ENCODE data around the gene GPR108. TPM values are rescaled to one million over a fixed set of nuclear protein-coding genes. Genes with fewer than 3 reads are reported as not detected.
A peak's percentile ranks its signal among the peaks of the same experiment; 100 is the strongest.

The GPR108 gene
- total RNA-seq, 3 donors from 2014 or later (not counting 1 experiment from before 2014, with no cell fraction given), result 66.1 to 78.0 (median 76.9) TPM

DNA sequence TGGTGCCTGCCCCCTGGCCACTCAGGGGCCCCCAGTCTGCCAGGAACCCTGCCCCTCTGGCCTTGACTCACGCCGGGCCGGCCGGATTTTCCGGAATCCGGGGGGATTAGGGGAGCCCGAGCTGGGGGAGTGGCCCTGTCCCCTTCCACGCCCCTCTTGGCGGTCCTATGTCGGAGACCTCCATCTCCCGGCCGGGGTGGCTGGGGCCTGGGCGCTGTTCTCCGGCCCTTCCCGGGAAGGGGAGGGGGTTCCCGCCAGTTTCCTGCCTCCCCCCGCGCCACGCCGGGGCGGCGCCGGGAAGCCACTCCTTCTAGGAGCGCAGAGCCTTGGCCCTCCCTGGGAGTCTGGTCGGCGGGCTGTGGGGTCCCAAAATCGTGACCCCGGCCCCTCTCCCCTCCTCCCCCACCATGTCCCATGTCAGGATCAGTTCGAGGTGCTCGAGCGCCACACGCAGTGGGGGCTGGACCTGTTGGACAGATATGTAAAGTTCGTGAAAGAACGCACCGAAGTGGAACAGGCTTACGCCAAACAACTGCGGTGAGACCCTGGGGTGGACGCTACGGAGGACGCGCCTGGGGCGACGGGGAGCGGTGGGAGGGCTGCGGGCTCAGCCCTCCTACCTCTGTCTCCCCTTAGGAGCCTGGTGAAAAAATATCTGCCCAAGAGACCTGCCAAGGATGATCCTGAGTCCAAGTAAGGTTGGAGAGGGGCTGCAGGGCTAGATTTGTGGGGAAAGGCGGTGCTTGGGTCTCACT lies 3.4 kb upstream of the GPR108 start:
- peak overlapping the region; percentile 8 to 98 for H3K27ac Mint-ChIP-seq
- Histone ChIP-seq H3K4me3 (ENCODE audit: low read length) (peak overlapping the region; percentile 54), H3K4me1 (ENCODE audit: control insufficient read depth, insufficient read depth, low read length) (peaks cover 48% of the 10 kb centered on the region), H3K27me3 (ENCODE audit: control insufficient read depth, insufficient read depth, low read length) (no peaks in the 10 kb centered on the region), H3K27ac (ENCODE audit: low read length) (no peak overlapping the region), H3K9me3 (ENCODE audit: control insufficient read depth, insufficient read depth, low read length) (no peaks in the 10 kb centered on the region), H3K36me3 (ENCODE audit: control insufficient read depth, insufficient read depth, low read length) (no peaks in the 10 kb centered on the region)
- peak overlapping the region; percentile 17 for H3K4me3 Mint-ChIP-seq
- peak in 1 of 2 donors; percentile 41 for DNase-seq
- TF ChIP-seq, protein P1, sequence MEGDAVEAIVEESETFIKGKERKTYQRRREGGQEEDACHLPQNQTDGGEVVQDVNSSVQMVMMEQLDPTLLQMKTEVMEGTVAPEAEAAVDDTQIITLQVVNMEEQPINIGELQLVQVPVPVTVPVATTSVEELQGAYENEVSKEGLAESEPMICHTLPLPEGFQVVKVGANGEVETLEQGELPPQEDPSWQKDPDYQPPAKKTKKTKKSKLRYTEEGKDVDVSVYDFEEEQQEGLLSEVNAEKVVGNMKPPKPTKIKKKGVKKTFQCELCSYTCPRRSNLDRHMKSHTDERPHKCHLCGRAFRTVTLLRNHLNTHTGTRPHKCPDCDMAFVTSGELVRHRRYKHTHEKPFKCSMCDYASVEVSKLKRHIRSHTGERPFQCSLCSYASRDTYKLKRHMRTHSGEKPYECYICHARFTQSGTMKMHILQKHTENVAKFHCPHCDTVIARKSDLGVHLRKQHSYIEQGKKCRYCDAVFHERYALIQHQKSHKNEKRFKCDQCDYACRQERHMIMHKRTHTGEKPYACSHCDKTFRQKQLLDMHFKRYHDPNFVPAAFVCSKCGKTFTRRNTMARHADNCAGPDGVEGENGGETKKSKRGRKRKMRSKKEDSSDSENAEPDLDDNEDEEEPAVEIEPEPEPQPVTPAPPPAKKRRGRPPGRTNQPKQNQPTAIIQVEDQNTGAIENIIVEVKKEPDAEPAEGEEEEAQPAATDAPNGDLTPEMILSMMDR (IDR thresholded peaks at IDR 0.05), result no peak
- peaks cover 29 to 41% of the 10 kb centered on the region in 2 donors for H3K4me1 Mint-ChIP-seq
- H3K36me3 Mint-ChIP-seq, result no peaks in the 10 kb centered on the region
- no peak for ATAC-seq
- WGBS (ENCODE audit: insufficient coverage), result 3% methylated on average over 45 of the region's 46 CpGs
- intact Hi-C loops (cut with micrococcal nuclease), result no loop called here
- no peaks in the 10 kb centered on the region for H3K9me3 Mint-ChIP-seq
- no peaks in the 10 kb centered on the region for H3K27me3 Mint-ChIP-seq (ENCODE audit: low read depth in 2 of 2)

DNA sequence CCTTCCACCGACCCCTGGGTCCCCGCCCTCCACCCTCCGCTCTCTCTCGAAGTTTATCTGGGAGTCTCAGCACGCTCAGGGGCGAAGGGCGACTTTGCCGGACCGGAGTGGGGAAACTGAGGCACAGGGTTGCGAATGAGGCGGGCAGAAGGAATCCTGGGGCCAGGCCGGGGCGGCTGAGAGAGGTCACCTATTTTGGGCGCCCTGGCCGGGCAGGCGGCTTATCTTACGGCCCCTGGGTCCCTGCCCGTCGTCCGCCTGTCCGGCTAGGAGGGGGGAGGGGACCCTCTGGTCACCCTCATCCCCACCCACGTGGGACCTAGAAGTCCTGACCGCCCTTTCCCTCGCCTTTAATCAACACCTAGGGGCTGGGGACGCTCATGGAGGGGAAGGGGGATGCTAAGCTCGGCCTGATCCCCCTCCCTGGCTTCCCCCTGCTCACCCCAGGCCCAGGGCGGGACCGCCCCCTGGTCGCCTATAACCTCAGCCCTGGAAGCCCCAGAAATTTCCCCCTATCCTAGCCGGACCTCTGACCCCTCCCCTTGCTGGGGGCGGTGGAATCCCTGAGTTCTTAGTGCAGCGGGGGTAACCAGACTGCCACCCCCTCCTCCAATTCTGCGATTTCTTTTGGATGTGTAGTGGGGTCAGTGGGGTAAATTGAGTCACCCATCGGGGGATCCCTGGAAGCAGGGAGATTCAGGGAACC lies 2.7 kb upstream of the GPR108 start:
- intact Hi-C loops (cut with micrococcal nuclease), result loop anchor here (5.0 kb wide), 1 partner anchor 223 kb away; no protein-coding TSS in a partner anchor
- H3K4me1 Mint-ChIP-seq, result peaks cover 29 to 41% of the 10 kb centered on the region in 2 donors
- Histone ChIP-seq H3K4me1 (ENCODE audit: control insufficient read depth, insufficient read depth, low read length) (peaks cover 53% of the 10 kb centered on the region), H3K36me3 (ENCODE audit: control insufficient read depth, insufficient read depth, low read length) (peaks cover 2% of the 10 kb centered on the region), H3K9me3 (ENCODE audit: control insufficient read depth, insufficient read depth, low read length) (no peaks in the 10 kb centered on the region), H3K27ac (ENCODE audit: low read length) (no peak overlapping the region), H3K27me3 (ENCODE audit: control insufficient read depth, insufficient read depth, low read length) (no peaks in the 10 kb centered on the region), H3K4me3 (ENCODE audit: low read length) (peak overlapping the region; percentile 54)
- no peaks in the 10 kb centered on the region for H3K27me3 Mint-ChIP-seq (ENCODE audit: low read depth in 2 of 2)
- H3K4me3 Mint-ChIP-seq, result peak overlapping the region; percentile 50
- ATAC-seq (no peak), DNase-seq (no peak)
- under 1% methylated on average over 27 of the region's 34 CpGs for WGBS (ENCODE audit: insufficient coverage)
- no peaks in the 10 kb centered on the region for H3K9me3 Mint-ChIP-seq
- TF ChIP-seq, protein P1 (IDR thresholded peaks at IDR 0.05), result no peak
- peak overlapping the region in 1 of 2 donors; percentile 98 for H3K27ac Mint-ChIP-seq
- H3K36me3 Mint-ChIP-seq, result no peaks in the 10 kb centered on the region

DNA sequence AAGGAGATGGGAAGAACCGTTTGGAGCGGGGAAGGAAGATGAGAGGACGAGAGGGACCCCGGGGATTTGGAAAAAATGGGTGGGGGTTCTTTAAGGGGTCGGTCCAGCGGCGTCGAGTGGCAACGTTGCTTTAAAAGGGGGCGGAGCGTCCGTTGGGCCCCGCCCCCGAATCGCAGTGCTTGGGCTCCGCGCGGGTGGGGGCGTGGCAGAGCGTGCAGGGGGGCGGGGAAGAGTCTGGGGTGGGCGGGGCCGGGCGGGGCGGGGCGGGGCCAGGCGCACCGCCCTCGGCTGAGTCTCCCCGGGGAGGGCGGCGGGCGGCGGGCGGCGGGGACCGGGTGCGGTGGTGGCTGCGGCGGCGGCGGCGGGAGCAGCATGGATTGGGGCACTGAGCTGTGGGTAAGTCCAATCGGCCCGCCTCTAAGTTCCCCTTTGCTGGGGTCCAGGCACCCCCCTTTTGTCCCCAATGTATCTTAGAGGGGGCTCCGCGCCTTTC lies 2.1 kb upstream of the GPR108 start, which contains the start of gene TRIP10:
TRIP10 (plus strand) TSS at position 291 of the 493 bp plus-strand sequence; CDS start at position 373, 82 bp downstream.
- under 1% methylated on average over 47 of the region's 47 CpGs for WGBS (ENCODE audit: insufficient coverage)
- TF ChIP-seq, protein P1 (IDR thresholded peaks at IDR 0.05), result no peak
- H3K27me3 Mint-ChIP-seq (ENCODE audit: low read depth in 2 of 2), result no peaks in the 10 kb centered on the region
- H3K4me3 Mint-ChIP-seq, result peak within 1 kb of the TSS; percentile 96
- H3K27me3 ChIP-seq (ENCODE audit: control insufficient read depth, insufficient read depth, low read length), result no peaks in the 10 kb centered on the region
- peak within 1 kb of the TSS; percentile 66 for H3K27ac ChIP-seq (ENCODE audit: low read length)
- intact Hi-C loops (cut with micrococcal nuclease), result loop anchor here (5.0 kb wide), 1 partner anchor 222 kb away; no protein-coding TSS in a partner anchor
- H3K36me3 ChIP-seq (ENCODE audit: control insufficient read depth, insufficient read depth, low read length), result peaks cover 2% of the 10 kb centered on the region
- H3K36me3 Mint-ChIP-seq, result no peaks in the 10 kb centered on the region
- ATAC-seq (peak; percentile 16 to 47 (median 17)), DNase-seq (peak; percentile 78 to 91)
- no peaks in the 10 kb centered on the region for H3K9me3 Mint-ChIP-seq
- H3K4me1 ChIP-seq (ENCODE audit: control insufficient read depth, insufficient read depth, low read length), result peaks cover 53% of the 10 kb centered on the region
- peak within 1 kb of the TSS; percentile 54 for H3K4me3 ChIP-seq (ENCODE audit: low read length)
- H3K4me1 Mint-ChIP-seq, result peaks cover 29 to 41% of the 10 kb centered on the region in 2 donors
- H3K27ac Mint-ChIP-seq, result peak within 1 kb of the TSS; percentile 98
- H3K9me3 ChIP-seq (ENCODE audit: control insufficient read depth, insufficient read depth, low read length), result no peaks in the 10 kb centered on the region

Measured in natural killer cell (primary cell).